Astrocyte of the hippocampus (primary cell): ENCODE results near the gene UBR1.

Experiments used
- DNase-seq: peaks from one replicate; pipeline ENCODE4 v3.0.0; 2011; ENCODE audit warnings: low read depth, low spot score

Gene UBR1

DNA sequence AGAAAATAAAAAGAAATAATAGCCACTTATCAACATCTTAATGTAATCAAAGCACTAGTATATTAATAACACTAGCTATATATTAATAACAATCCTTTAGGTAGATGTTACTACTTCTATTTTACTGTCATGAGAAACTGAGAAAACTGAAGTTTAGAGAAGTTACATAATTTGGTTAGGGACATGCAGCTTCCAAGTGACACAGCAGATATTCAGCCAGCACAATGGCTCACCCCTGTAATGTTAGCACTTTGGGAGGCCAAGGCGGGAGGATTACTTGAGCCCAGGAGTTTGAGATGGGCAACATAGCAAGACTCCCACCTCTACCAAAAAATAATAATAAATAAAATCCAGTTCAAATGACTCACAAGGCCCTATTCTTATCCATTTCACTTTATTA is 1.9 kb upstream of the UBR1 start:
- no peak for DNase-seq

DNA sequence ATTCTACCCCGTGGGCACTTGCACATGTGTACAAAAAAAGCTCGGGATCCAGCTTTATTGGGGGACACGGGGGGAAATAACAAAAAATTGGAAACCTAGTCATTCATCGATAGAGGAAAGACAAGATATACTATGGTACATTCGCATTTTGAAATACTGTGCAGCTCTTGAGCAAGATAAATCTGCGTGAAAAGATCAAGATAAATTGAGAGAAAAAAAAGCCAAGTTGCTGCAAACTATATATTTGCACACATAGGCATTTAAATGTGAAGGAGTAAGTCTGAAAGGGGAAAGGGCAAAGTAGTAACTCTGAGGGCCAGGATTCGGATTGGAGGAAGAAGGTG is 620 bp upstream of the UBR1 start:
- no peak for DNase-seq

DNA sequence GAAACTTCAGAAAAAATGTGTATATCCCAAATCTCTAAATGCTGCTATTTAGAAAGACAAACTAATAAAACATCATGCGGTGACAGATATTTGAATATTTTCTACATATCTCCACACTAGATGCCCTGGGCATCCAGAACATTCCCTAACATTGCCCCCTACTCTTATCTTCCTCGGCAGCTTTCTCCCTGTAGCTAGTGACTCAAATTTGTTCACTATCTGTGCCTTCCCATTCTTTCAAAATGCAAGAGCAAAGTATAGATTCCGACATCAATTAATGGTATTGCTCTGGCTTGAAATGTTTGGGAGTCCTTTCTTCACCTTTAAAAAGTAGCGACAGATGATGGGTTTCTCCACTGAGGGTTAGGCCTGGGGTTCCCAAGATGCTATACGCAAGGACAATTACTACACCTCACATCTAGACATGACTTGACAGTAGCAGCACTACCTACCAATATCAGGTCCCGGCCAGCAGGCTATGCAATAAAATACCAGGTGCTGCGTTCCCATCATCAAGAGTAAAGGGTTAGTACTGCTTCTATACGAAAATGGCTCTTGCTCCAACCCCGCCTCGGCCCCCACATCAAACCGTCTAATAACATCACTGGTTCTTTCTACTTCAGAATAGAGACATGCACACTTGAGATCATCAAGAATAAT is 631 bp downstream of the UBR1 start:
- DNase-seq: no peak

DNA sequence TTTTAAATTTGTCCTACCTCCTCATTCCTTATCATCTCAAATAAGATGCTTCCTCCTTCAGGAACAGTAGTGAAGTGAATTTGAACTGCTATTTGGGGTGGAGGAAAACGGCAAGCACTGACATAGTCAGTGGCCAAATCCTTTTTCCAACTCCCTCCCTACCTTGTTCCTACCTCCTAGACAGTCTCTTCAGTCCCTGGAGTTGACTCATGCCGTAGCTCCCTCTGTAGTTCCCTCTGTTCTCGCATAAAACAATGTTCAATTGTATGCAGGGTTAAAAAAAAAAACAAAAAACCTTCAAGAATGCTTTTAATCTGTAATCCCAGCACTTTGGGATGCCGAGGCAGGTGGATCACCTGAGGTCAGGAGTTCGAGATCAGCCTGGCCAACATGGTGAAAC is 1.4 kb downstream of the UBR1 start:
- DNase-seq: peak; percentile 28

DNA sequence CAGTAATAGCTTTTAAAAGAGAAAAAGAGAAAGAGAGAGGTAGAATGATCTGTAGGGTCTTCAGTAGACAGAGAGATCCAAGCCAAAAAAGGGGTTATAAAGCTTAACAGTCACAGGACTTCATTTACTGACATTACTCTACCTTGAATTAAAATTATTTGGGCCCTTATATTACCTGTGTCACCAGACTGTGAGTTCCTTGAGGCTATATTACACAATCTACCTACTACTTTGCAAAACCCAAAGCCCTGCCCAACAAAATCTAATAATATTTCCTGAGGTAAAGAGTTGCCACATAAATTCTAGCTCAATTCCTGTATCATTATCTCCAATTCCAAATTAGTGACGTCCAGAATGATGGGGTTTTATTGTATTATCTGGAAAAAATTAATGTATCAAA is 1.9 kb downstream of the UBR1 start:
- DNase-seq: no peak

DNA sequence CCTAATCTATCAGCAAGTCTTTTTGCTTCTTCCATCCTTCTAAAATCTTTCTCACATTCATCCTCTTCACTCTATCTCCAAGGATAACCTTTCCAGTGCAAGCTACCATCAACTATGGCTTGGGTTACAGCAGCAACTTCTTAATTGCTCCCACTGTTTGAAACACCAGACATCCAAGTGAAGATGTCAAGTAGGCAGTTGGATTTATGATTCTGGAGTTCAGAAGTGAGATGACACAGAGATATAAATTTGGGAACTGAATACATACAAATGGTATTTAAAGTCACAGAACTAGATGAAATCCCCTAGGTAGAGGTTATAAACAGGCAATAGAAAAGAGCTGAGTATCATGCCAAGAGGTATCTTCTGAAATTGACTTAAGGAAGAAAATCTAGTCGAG is 3.7 kb downstream of the UBR1 start:
- DNase-seq: no peak

DNA sequence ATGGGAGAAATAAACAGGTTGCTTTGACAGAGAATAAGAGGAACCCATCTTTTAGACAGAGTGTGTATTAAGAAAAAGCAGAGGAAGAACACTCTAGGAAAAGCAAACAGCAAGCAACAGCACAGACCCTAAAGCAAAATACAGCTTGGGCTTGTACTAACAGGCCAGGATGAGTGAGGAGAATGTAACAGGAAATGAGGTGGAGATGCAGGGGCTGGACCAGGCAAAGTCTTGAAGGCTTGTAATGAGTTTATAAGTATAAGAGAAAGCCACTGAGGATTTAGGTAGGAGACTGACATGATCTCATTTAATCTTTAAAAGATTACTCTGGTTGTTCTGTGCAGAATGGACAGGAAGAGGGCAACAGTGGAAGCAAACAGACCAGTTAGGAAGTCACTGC is 4.9 kb downstream of the UBR1 start:
- no peak for DNase-seq

DNA sequence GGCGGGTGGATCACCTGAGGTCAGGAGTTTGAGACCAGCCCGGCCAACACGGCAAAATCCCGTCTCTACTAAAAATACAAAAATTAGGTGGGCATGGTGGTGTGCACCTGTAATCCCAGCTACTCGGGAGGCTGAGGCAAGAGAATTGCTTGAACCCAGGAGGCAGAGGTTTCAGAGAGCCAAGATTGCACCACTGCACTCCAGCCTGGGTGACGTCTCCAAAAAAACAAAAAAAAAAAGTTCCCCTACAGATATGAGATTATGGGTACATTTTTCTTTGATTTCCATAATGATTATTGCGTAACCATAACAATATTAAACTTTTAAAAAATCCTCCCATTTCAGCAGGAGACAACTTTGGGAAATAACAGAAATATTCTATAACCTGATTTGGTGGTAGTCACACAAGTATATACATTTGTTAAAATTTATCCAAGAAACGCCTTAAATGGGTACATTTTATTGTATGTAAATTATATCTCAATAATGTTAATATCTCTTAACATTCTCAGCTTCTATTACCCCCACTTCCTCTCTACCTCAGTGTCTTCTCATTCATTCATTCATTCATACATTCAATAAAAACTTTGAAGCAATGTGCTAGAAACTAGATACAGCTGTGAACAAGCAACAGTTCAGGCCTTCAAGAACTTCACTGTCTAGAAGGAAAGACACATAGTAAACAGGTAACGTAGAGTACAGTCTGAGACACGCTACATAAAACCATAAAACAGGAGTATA is 6.6 kb downstream of the UBR1 start:
- DNase-seq: no peak

DNA sequence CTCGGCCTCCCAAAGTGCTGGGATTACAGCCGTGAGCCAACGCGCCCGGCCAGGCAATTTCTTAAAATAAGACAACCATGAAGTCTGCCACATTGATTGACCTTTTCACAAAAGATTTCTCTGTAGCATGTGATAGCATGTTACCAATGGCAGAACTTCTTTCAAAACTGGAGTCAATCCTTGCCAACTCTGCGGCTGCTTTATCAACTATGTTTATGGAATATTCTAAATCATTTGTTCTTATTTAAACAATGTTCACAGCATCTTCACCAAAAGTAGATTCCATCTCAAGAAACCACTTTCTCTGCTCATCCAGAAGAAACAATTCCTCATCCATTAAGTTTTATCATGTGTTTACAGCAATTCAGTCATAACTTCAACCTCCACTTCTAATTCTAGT is 9.4 kb downstream of the UBR1 start:
- no peak for DNase-seq

DNA sequence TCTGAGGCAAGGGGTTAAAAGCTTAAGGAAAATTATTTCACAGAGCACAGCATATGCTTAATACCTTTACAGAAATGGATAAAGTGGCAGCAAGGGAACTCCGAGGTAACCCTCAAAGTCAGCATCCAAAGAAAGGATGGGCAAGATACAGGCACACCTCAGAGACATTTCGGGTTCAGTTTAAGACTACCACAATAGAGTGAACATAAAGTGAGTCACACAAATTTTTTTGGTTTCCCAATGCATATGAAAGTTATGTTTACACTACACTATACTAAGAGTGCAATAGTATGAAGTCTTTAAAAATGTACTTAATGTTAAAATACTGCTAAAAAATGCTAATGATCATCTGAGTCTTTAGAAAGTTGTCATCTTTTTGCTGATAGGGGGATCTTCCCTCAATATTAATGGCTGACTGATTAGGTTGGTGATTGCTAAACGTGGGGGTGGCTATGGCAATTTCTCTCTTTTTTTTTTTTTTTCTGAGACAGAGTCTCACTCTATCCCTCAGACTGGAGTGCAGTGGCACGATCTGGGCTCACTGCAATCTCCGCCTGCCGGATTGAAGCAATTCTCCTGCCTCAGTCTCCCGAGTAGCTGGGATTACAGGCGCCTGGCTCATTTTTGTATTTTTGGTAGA is 10.0 kb downstream of the UBR1 start:
- DNase-seq: no peak

DNA sequence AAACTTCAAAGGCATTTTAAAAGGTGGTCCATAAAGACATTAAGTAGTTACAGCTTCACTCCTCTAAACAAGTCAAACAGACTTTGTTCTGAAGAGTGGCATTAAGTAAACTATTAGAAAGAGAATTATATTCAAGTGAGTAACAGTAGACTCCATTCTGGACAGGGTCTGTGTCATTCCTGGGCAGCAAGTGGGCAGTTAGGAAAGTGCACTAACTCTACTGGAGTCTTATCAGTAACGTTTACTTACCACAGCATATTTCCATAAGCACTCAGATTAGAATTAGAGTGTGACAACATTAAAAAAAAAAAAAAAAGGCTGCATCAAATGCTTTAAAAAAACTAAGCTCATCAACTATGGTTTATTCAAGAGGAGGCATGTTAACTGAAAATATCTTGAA is 10.6 kb downstream of the UBR1 start:
- peak; percentile 51 for DNase-seq

DNA sequence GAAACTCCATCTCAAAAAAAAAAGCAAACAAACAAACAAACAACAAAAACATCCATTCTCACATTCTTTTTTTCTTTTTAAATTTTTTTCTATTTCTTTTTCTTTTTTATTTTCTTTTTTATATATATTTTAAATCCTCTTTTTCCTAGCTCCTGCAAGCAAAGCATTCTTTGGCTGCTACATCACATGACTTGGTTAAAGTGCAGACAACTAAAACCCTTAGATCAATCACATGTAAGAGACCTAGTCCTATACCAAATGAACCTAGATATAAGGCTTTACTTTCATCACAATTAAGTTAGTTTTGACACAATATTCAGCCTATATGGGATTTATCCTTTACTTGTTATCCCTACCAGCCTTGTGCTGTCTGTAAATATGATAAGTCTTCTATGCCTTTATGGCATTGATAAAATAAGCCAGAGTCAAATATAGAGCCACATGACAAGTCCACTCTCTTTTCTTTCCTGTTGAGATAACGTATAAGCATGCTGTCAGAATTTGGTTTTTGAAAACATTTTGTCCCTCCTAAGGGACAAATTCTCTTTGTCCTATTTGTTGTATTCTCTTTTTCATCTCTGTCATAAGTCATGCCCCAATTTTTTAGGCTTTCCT is 11.3 kb downstream of the UBR1 start:
- no peak for DNase-seq

DNA sequence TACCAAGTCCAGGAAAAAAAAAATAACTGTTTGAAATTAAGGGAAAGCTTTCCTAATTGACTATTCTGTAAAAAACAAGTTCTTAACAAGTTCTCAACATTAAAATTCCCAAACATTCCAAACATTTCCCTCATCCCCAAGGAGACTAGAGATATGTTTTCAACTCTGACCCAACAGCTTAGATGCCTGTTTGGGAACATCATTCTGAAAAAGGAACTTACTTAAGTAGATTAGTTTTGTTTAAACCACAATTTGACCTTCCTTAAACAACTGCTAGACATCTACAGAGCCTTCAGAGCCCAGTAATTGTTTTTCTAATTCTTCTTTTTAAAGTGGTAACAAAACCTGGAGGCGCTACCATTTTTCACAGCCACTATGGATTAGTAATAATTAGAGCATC is 12.8 kb downstream of the UBR1 start:
- DNase-seq: peak; percentile 41

DNA sequence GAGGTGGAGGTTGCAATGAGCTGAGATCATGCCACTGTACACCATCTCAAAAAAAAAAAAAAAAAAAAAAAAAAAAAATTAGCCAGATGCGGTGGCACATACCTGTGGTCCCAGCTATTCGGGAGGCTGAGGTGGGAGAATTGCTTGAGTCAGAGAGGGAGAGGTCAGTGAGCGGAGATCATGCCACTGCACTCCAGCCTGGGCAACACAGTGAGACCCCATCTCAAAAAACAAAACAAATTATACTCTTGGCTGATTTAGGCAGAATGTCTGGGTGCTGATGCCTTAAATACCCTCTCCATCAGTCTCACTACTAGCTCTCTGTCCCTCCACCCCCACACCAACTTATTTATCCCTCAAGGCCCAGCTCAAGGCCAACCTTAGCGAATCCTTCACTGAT is 14.0 kb downstream of the UBR1 start:
- DNase-seq: no peak

DNA sequence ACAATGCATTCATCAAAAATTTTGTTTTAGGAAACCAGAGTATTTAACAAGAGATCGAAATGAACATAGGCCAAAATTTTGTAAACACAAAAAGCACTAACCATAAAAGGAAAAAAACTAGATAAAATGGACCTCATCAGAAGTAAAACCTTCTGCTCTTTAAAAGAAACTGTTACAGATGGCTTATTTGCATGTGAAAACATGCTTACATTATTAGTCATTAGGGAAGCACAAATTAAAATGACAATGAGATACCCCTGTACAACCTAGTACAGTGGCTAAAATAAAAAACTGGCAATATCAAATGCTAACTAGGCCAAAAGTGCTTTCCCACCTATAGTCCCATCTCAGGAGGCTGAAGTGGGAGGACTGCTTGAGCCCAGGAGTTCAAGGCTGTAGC is 19.3 kb downstream of the UBR1 start:
- DNase-seq: peak; percentile 33

DNA sequence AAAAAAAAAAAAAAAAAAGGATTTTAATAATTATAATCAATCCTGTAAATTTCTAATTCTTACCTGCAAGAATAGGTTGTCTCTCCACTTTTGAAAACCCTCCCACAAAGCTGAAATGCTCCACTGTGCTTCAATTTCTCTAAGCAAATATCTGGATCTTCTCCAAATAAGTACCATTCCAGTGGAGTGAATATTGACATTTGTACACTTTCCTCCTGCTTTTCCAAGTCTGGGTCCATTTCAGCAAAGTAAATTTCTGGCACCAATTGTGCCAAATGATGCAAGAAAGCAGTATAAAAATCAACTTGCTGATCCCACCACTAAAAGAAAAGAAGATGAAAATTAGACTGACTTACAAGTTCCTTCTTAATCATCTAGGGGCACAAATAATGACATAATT is 19.9 kb downstream of the UBR1 start:
- DNase-seq: peak; percentile 50

DNA sequence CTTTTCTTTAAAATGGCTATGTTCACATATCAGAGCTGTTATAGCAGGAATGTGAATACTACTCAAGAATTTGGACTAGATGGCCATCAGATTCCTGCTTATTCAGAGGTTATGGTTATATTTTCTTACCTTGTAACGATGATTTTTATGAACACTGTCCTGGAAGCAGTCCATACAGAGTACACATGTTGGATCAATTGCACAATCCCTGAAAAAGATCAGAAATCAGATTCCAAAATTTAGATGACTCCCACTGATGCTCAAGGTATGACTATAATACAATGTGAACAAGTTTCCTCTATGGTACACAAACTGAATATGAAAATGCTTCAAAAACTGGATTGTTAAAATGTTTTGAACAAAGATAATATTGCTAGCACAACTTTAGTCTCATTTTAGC is 23.3 kb downstream of the UBR1 start:
- DNase-seq: no peak

DNA sequence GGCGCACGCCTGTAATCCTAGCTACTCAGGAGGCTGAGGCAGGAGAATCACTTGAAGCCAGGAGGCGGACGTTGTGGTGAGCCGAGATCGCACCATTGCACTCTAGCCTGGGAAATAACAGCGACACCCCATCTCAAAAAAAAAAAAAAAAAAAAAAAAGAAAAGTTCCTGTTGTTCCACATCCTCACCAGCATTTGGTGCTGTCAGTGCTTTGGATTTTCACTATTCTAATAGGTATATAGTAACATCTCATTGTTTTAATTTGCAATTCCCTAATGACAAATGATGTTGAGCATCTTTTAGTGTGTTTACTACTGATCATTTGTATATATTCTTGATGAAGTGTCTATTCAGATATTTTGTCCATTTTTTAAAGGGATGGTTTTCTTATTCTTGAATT is 24.6 kb downstream of the UBR1 start:
- no peak for DNase-seq

DNA sequence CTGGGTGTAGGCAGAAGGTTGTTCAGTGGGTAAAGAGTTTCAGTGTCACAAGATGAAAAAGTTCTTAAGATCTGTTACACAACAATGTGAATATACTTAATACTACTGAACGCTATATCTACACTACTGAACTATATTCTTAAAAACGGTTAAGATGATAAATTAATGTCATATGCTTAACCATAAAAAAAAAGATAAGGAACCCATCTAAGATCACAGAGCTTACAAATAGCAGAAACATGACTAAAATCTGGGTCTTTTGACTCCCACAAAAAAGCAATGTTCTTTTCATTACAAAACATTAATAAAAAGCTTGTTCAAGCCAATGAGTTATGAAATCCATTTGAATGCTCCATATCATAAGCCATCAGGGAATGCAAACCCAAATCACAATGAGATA is 34.4 kb downstream of the UBR1 start:
- DNase-seq: no peak

DNA sequence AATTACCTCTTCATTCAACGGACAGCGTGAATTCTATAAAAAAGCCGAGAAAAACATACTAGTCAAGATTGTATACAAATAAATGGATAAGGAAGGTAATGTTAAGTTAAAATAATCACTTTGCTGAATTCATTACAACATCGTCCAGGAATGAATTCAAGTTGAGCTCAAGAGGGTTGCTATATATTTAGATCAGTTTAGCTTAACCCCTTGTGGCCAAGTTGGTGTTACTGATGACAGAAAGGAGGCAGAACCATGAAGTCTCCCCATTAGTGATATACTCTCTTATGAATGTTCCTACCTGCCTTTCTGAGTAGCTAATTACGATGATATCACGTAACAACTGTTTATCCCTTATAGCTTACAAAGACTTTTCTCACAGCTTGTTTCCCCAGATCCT is 34.9 kb downstream of the UBR1 start:
- DNase-seq: no peak

DNA sequence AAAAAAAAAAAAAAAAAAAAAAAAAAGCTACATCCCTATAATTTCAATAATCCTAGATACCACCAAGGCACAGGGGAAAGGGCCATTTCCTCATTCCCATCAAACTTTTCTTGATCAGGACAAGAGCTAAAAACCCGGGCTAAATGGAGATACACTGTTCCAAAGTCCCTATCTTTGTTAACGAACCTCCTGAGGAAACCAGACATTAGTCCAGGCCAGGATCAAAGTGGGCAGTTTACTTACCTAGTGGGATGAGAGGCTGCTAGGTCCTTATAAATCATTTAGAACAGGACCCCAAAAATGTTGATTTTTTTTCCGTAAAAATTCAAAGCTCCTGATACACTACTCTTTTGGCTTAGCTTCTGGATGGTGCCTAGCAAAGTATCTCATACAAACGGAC is 35.6 kb downstream of the UBR1 start:
- DNase-seq: no peak

DNA sequence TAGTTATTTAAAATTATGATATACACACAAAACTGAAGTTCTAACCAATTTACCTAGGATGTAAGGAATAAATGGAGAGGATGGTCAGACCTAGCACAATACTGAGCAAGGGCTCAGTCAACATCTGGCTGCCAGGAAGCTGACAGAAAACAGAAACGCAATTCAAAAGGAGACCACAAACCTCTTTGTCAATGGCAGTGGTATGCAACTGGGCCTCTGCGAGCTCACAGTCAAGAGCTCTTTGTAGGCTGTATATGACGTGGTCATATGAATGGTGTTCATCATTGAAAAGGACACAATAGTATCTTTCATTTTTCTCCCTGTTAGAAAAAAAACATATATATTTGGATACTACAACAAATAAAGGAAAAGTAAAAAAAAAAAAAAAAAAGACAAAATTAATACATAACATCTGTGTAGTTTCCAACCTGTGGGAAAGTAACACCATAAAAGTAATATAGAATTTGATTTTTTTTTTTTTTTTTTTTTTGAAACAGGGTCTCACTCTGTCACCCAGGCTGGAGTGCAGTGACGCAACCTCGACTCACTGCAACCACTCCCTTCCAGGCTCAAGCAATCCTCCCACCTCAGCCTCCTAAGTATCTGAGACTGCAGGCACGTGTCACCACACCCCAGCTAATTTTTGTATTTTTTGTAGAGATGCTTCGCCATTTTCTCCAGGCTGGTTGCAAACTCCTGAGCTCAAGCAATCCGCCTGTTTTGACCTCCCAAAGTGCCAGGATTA is 37.9 kb downstream of the UBR1 start:
- peak; percentile 76 for DNase-seq
